HG02973 (cell line): ENCODE results near the gene C16orf89.
"Not testable (repeated sequence)": the region's sequence is repeated elsewhere in the genome, so short reads cannot be mapped to it uniquely, and the experiment has no call there.

Experiments used
- ATAC-seq: cut with Tn5 transposase; IDR thresholded peaks from one replicate; pipeline ENCODE4 v1.9.1; 2021; ENCODE audit warnings: moderate library complexity; ENCODE audit not compliant: unreplicated experiment

The C16orf89 gene

GRCh38 chr16:5062790-5063765 is 2.7 kb downstream of the C16orf89 start:
- no peak for ATAC-seq

GRCh38 chr16:5062051-5062450 is 3.7 kb downstream of the C16orf89 start:
- ATAC-seq, result no peak

GRCh38 chr16:5060073-5060641 is 5.6 kb downstream of the C16orf89 start:
- no peak for ATAC-seq

- no peak for ATAC-seq
These were observed 6.2 kb downstream of the C16orf89 start for GRCh38 chr16:5059386-5060072.

- no peak for ATAC-seq
These were observed 7.3 kb downstream of the C16orf89 start for GRCh38 chr16:5058476-5058875.

- ATAC-seq, result no peak
These were observed 9.4 kb downstream of the C16orf89 start for GRCh38 chr16:5056352-5056751.

GRCh38 chr16:5054876-5055865 is 10.6 kb downstream of the C16orf89 start:
- no peak for ATAC-seq

GRCh38 chr16:5046914-5047313 is 18.8 kb downstream of the C16orf89 start:
- no peak for ATAC-seq

GRCh38 chr16:5045499-5046115 is 20.1 kb downstream of the C16orf89 start:
- no peak for ATAC-seq

GRCh38 chr16:5044581-5044980 is 21.2 kb downstream of the C16orf89 start:
- ATAC-seq, result not testable (repeated sequence)

GRCh38 chr16:5044011-5044540 is 21.7 kb downstream of the C16orf89 start:
- ATAC-seq, result no peak

- ATAC-seq, result no peak
These were observed 23.1 kb downstream of the C16orf89 start for GRCh38 chr16:5042574-5043171.

- peak; percentile 74 for ATAC-seq
These were observed 24.1 kb downstream of the C16orf89 start for GRCh38 chr16:5041600-5042133.

GRCh38 chr16:5040451-5040850 is 25.3 kb downstream of the C16orf89 start:
- no peak for ATAC-seq

GRCh38 chr16:5036228-5037156 is 29.3 kb downstream of the C16orf89 start:
- no peak for ATAC-seq

GRCh38 chr16:5035909-5036227 is 29.9 kb downstream of the C16orf89 start:
- no peak for ATAC-seq

GRCh38 chr16:5034167-5034523 is 31.6 kb downstream of the C16orf89 start:
- no peak for ATAC-seq
